Keratinocyte (primary cell): ENCODE measurements around the gene PIEZO1. TPM values are rescaled to one million over a fixed set of nuclear protein-coding genes. Genes with fewer than 3 reads are reported as not detected.

Source experiments
- DNase-seq: peaks from one replicate; pipeline ENCODE4 v3.0.0-alpha.2; 2011; ENCODE audit warnings: low read depth, missing footprints, low spot score
- FAIRE-seq: peaks from 2 replicates; lab custom pipeline; 2011; peaks lifted over from hg19 to GRCh38; lab: Jason Lieb, UNC
- H2AFZ ChIP-seq: 2 replicates; pipeline ENCODE4 v1.6.0; 2012; ENCODE audit warnings: low read length, control low read depth, inconsistent platforms; ENCODE audit not compliant: control insufficient read depth
- H3K27ac ChIP-seq: 2 replicates; pipeline ENCODE4 v1.5.1; 2011; ENCODE audit warnings: low read length; ENCODE audit not compliant: control insufficient read depth, insufficient read depth
- H3K27me3 ChIP-seq: 3 replicates; pipeline ENCODE4 v1.6.0; 2011; ENCODE audit warnings: low read length; ENCODE audit not compliant: control insufficient read depth, insufficient read depth; ENCODE audit errors: extremely low read depth
- H3K36me3 ChIP-seq, 2 experiments: 2 replicates in 1 of 2; 3 replicates in 1 of 2; pipeline ENCODE4 v1.5.1; 2011; ENCODE audit warnings: low read length in 2 of 2, mild to moderate bottlenecking in 1 of 2; ENCODE audit not compliant: control insufficient read depth in 2 of 2, insufficient read depth in 2 of 2; ENCODE audit errors: extremely low read depth in 1 of 2
- H3K4me1 ChIP-seq: 3 replicates; pipeline ENCODE4 v1.5.1; 2011; ENCODE audit warnings: low read length; ENCODE audit not compliant: control insufficient read depth, insufficient read depth; ENCODE audit errors: extremely low read depth
- H3K4me2 ChIP-seq: 3 replicates; pipeline ENCODE4 v1.6.0; 2011; ENCODE audit warnings: low read depth, low read length; ENCODE audit not compliant: control insufficient read depth, insufficient read depth; ENCODE audit errors: extremely low read depth
- H3K4me3 ChIP-seq, 3 experiments: fragments of 200-600 bp in 1 of 3; sonication (generic) in 1 of 3; 2 replicates in 2 of 3; 3 replicates in 1 of 3; pipeline ENCODE4 v1.5.1; 2011 to 2016; ENCODE audit warnings: low read length in 3 of 3, mild to moderate bottlenecking in 3 of 3, control low read depth in 2 of 3, inconsistent platforms in 1 of 3, low read depth in 1 of 3, mixed read lengths in 1 of 3, mixed run types in 1 of 3, moderate library complexity in 1 of 3; ENCODE audit not compliant: control insufficient read depth in 2 of 3, insufficient read depth in 2 of 3; ENCODE audit errors: extremely low read depth in 1 of 3
- H3K79me2 ChIP-seq: 2 replicates; pipeline ENCODE4 v1.6.0; 2012; ENCODE audit warnings: low read length; ENCODE audit not compliant: control insufficient read depth, insufficient read depth
- H3K9ac ChIP-seq: 3 replicates; pipeline ENCODE4 v1.6.0; 2011; ENCODE audit warnings: low read length; ENCODE audit not compliant: control insufficient read depth, insufficient read depth; ENCODE audit errors: extremely low read depth
- H3K9me1 ChIP-seq: 3 replicates; pipeline ENCODE4 v1.6.0; 2011; ENCODE audit warnings: low read length; ENCODE audit not compliant: control insufficient read depth, insufficient read depth; ENCODE audit errors: extremely low read depth
- H3K9me3 ChIP-seq: 2 replicates; pipeline ENCODE4 v1.5.1; 2012; ENCODE audit warnings: low read depth, low read length; ENCODE audit not compliant: control insufficient read depth
- H4K20me1 ChIP-seq: 3 replicates; pipeline ENCODE4 v1.6.0; 2011; ENCODE audit warnings: low read length; ENCODE audit not compliant: control insufficient read depth, insufficient read depth; ENCODE audit errors: extremely low read depth
- CTCF ChIP-seq, 3 experiments: IDR thresholded peaks in 1 of 3; conservative IDR thresholded peaks in 1 of 3; optimal IDR thresholded peaks in 1 of 3; 2 replicates in 2 of 3; 3 replicates in 1 of 3; pipeline versions ENCODE3 to v1.5.1; 2011; ENCODE audit warnings: low read length in 3 of 3, mild to moderate bottlenecking in 3 of 3, moderate library complexity in 2 of 3, control low read depth in 1 of 3, inconsistent platforms in 1 of 3; ENCODE audit not compliant: insufficient read depth in 2 of 3; ENCODE audit errors: extremely low read depth in 1 of 3
- EZH2 ChIP-seq: IDR thresholded peaks from one replicate; pipeline ENCODE4 v1.6.1; 2012; ENCODE audit warnings: inconsistent platforms, mild to moderate bottlenecking, low read length, moderate library complexity
- dilution Hi-C: fragments of 300-500 bp; cut with MboI; formaldehyde crosslinking; loops from one replicate; pipeline ENCODE4 v1.7.0; 2020; ENCODE audit warnings: low sequenced_read_pairs; ENCODE audit not compliant: extremely low pct_ligation_motif_present
- polyA plus RNA-seq, 5 experiments: library from polyadenylated mRNA; depleted of rRNA in 3 of 5; stranded (reverse) in 3 of 5; stranded (forward) in 1 of 5; unstranded in 1 of 5; fragments of >200 nt; gene quantifications; 1 replicate in 1 of 5; 2 replicates in 3 of 5; 3 replicates in 1 of 5; pipeline versions ENCODE4 v1.2.1 to v1.2.3, GENCODE V29; 2011 to 2012; ENCODE audit warnings: missing spikeins in 2 of 5, low read depth in 1 of 5, low replicate concordance in 1 of 5

Gene PIEZO1
- polyA plus RNA-seq, 1 donor (not counting 4 experiments of a cell fraction or from before 2014, with no cell fraction given) = 62.8 TPM

- peaks cover 0 to 8% of the 10 kb centered on the region in 2 experiments for H3K36me3 ChIP-seq
- dilution Hi-C loops = no loop called here
- H3K4me3 ChIP-seq = no peak overlapping the region
- H4K20me1 ChIP-seq = no peaks in the 10 kb centered on the region
- H3K27ac ChIP-seq = no peak overlapping the region
- FAIRE-seq (no peak), DNase-seq (no peak)
- no peaks in the 10 kb centered on the region for H3K9me1 ChIP-seq
- no peak overlapping the region for H3K4me2 ChIP-seq
- H2AFZ ChIP-seq = no peak overlapping the region
- no peaks in the 10 kb centered on the region for H3K4me1 ChIP-seq
- H3K27me3 ChIP-seq = no peaks in the 10 kb centered on the region
- TF ChIP-seq CTCF (optimal IDR thresholded peaks at IDR 0.05 in 1 of 3, IDR thresholded peaks at IDR 0.05 in 1 of 3, conservative IDR thresholded peaks at IDR 0.05 in 1 of 3; ENCODE audit: extremely low read depth in 1 of 3, insufficient read depth in 2 of 3, low read length in 3 of 3) (peak in 2 of 3 experiments; percentile 43 to 46), EZH2 (no peak)
- H3K9me3 ChIP-seq = no peaks in the 10 kb centered on the region
- no peaks in the 10 kb centered on the region for H3K79me2 ChIP-seq
- no peak overlapping the region for H3K9ac ChIP-seq
These were observed 46.8 kb upstream of the PIEZO1 start for GRCh38 chr16:88831838-88832237.

- H3K4me1 ChIP-seq = peaks cover 1% of the 10 kb centered on the region
- peaks cover 0 to 8% of the 10 kb centered on the region in 2 experiments for H3K36me3 ChIP-seq
- no peak for TF ChIP-seq EZH2
- no peak for TF ChIP-seq CTCF (optimal IDR thresholded peaks at IDR 0.05 in 1 of 3, IDR thresholded peaks at IDR 0.05 in 1 of 3, conservative IDR thresholded peaks at IDR 0.05 in 1 of 3; ENCODE audit: extremely low read depth in 1 of 3, insufficient read depth in 2 of 3, low read length in 3 of 3)
- no peaks in the 10 kb centered on the region for H4K20me1 ChIP-seq
- no peak overlapping the region for H2AFZ ChIP-seq
- no peak overlapping the region for H3K4me2 ChIP-seq
- H3K9me3 ChIP-seq = no peaks in the 10 kb centered on the region
- H3K27ac ChIP-seq = no peak overlapping the region
- no peaks in the 10 kb centered on the region for H3K27me3 ChIP-seq
- FAIRE-seq = no peak
- no peak overlapping the region for H3K4me3 ChIP-seq
- H3K79me2 ChIP-seq = no peaks in the 10 kb centered on the region
- no peak for DNase-seq
- H3K9ac ChIP-seq = no peak overlapping the region
- dilution Hi-C loops = no loop called here
- no peaks in the 10 kb centered on the region for H3K9me1 ChIP-seq
These were observed 45.8 kb upstream of the PIEZO1 start for GRCh38 chr16:88830783-88831182.
